K562 (cell line): ENCODE measurements around the gene ZNF488. TPM values are rescaled to one million over a fixed set of nuclear protein-coding genes. Genes with fewer than 3 reads are reported as not detected.
A peak's percentile ranks its signal among the peaks of the same experiment; 100 is the strongest.

ENCODE experiments used
- ARID1B ChIP-seq: fragments of 450-650 bp; IDR thresholded peaks from 2 replicates; pipeline ENCODE4 v1.6.1; 2016; ENCODE audit warnings: antibody characterized with exemption, mild to moderate bottlenecking, inconsistent platforms
- BHLHE40 ChIP-seq: IDR thresholded peaks from 2 replicates; pipeline ENCODE4 v1.6.1; 2011; ENCODE audit warnings: low read length, improper control_type of control experiment
- CBX1 ChIP-seq: sonication (generic); IDR thresholded peaks from 2 replicates; pipeline ENCODE4 v1.6.1; 2016; ENCODE audit warnings: antibody characterized with exemption, low read depth, mild to moderate bottlenecking
- CBX2 ChIP-seq: fragments of 200-600 bp; sonication (generic); IDR thresholded peaks from one replicate; pipeline ENCODE4 v1.6.1; 2012; ENCODE audit warnings: mild to moderate bottlenecking, low read length, inconsistent platforms; ENCODE audit not compliant: insufficient read depth, poor library complexity, severe bottlenecking
- ESRRA ChIP-seq: fragments of 450-650 bp; IDR thresholded peaks from 2 replicates; pipeline ENCODE4 v1.6.1; 2014; ENCODE audit warnings: low read depth, mild to moderate bottlenecking, moderate library complexity, borderline replicate concordance
- HEY1 ChIP-seq: fragments of 250-450 bp; sonication (Bioruptor Pico); IDR thresholded peaks from 2 replicates; pipeline ENCODE4 v1.5.0; 2020; ENCODE audit warnings: mild to moderate bottlenecking, moderate library complexity, borderline replicate concordance
- IFI16 ChIP-seq: fragments of 250-450 bp; sonication (Bioruptor Pico); IDR thresholded peaks from 2 replicates; pipeline ENCODE4 v2.1.2; 2022; ENCODE audit warnings: mild to moderate bottlenecking, inconsistent platforms
- KAT2B ChIP-seq: IDR thresholded peaks from one replicate; pipeline ENCODE4 v1.6.1; 2012; ENCODE audit warnings: low read depth, mild to moderate bottlenecking, control low read depth, inconsistent platforms, low read length, moderate library complexity
- MCM7 ChIP-seq, 2 experiments: fragments of 450-650 bp; IDR thresholded peaks; 2 replicates each; pipeline ENCODE4 v1.6.1; 2016 to 2018
- POU5F1 ChIP-seq: fragments of 150-350 bp; IDR thresholded peaks from 2 replicates; pipeline ENCODE4 v1.6.1; 2014; ENCODE audit warnings: borderline replicate concordance, low read length, low read depth, mild to moderate bottlenecking; ENCODE audit not compliant: partially characterized antibody
- RBM22 ChIP-seq: fragments of 200-400 bp; formaldehyde crosslinking; IDR thresholded peaks from 2 replicates; pipeline ENCODE4 v1.6.1; 2018; ENCODE audit warnings: low read length, low read depth; ENCODE audit not compliant: poor library complexity, severe bottlenecking
- TRIM24 ChIP-seq, 2 experiments: fragments of 450-650 bp; IDR thresholded peaks; 2 replicates each; pipeline ENCODE4 v1.6.1; 2016
- ZNF586 ChIP-seq: fragments of 450-650 bp; formaldehyde crosslinking; conservative IDR thresholded peaks from 2 replicates; pipeline ENCODE4 v1.4.0; 2020; ENCODE audit warnings: mild to moderate bottlenecking, moderate library complexity
- ZNF699 ChIP-seq: fragments of 250-450 bp; sonication (Bioruptor Pico); IDR thresholded peaks from 2 replicates; pipeline ENCODE4 v1.8.0; 2021; ENCODE audit warnings: mild to moderate bottlenecking, moderate library complexity; ENCODE audit not compliant: insufficient replicate concordance
- ZNF830 ChIP-seq: fragments of 250-450 bp; sonication (Bioruptor Pico); IDR thresholded peaks from 2 replicates; pipeline ENCODE4 v1.5.0; 2021; ENCODE audit warnings: mild to moderate bottlenecking
- polyA plus RNA-seq, 8 experiments: library from polyadenylated mRNA; depleted of rRNA in 4 of 8; stranded (reverse) in 5 of 8; unstranded in 3 of 8; fragments of >200 nt; fragmentation: Nextera tagmentation in 2 of 8; fragmentation: Illumina TruSeq in 1 of 8; extraction: Ambion mirVana in 2 of 8; extraction: Trizol in 1 of 8; gene quantifications; 2 replicates each; pipeline versions ENCODE4 v1.2.1 to v1.2.3, GENCODE V29; 2011 to 2014; ENCODE audit warnings: inconsistent platforms in 1 of 8, missing spikeins in 1 of 8
- total RNA-seq, 7 experiments: library from RNA; depleted of rRNA in 6 of 7; stranded (reverse); fragments of >200 nt in 6 of 7; fragmentation: Illumina TruSeq in 2 of 7; extraction: Trizol in 2 of 7; gene quantifications; 2 replicates each; pipeline versions ENCODE4 v1.2.1 to v1.2.3, GENCODE V29; 2011 to 2021; ENCODE audit warnings: low replicate concordance in 1 of 7
- TF ChIP-seq, protein P1 (sequence below): fragments of 250-450 bp; sonication (Bioruptor Pico); IDR thresholded peaks from 2 replicates; pipeline ENCODE4 v1.8.0; 2021; ENCODE audit warnings: mild to moderate bottlenecking, moderate library complexity
- TF ChIP-seq, protein P2 (sequence below), 2 experiments: IDR thresholded peaks in 1 of 2; conservative IDR thresholded peaks in 1 of 2; 2 replicates each; pipeline ENCODE4 v1.6.1; 2016; ENCODE audit warnings: low read depth in 2 of 2, mild to moderate bottlenecking in 1 of 2, missing compliant biosample characterization in 1 of 2, missing genetic modification characterization in 1 of 2, moderate library complexity in 1 of 2
- TF ChIP-seq, protein P3 (sequence below): sonication (generic); formaldehyde crosslinking; IDR thresholded peaks from 2 replicates; pipeline ENCODE4 v1.9.0; 2022; ENCODE audit warnings: mild to moderate bottlenecking, missing genetic modification reagents
- TF ChIP-seq, protein P4 (sequence below): fragments of 450-650 bp; IDR thresholded peaks from 2 replicates; pipeline ENCODE4 v1.6.1; 2014; ENCODE audit warnings: low read depth, mild to moderate bottlenecking, moderate library complexity, borderline replicate concordance

The ZNF488 gene
- total and polyA plus RNA-seq, 9 of the 15 experiments (the other 6 are each of a cell fraction or from before 2014, with no cell fraction given), result 0.03 to 0.09 (median 0.05) TPM; not detected in 3

GRCh38 chr10:47336387-47337134 lies 47.5 kb downstream of the ZNF488 start (continued):
- TF ChIP-seq, protein P1, sequence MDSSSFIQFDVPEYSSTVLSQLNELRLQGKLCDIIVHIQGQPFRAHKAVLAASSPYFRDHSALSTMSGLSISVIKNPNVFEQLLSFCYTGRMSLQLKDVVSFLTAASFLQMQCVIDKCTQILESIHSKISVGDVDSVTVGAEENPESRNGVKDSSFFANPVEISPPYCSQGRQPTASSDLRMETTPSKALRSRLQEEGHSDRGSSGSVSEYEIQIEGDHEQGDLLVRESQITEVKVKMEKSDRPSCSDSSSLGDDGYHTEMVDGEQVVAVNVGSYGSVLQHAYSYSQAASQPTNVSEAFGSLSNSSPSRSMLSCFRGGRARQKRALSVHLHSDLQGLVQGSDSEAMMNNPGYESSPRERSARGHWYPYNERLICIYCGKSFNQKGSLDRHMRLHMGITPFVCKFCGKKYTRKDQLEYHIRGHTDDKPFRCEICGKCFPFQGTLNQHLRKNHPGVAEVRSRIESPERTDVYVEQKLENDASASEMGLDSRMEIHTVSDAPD, result no peak
- TF ChIP-seq CBX1 (no peak), TRIM24 (IDR thresholded peaks at IDR 0.05) (peak in 1 of 2 experiments; percentile 78; a peak in 1 of 4 replicates), ARID1B (peak; percentile 87), KAT2B (no peak), ZNF830 (CRISPR knock-in tag) (no peak), RBM22 (no peak), POU5F1 (no peak), ZNF586 (no peak), IFI16 (no peak), HEY1 (CRISPR knock-in tag) (no peak), ZNF699 (CRISPR knock-in tag) (no peak), MCM7 (IDR thresholded peaks at IDR 0.05) (no peak), ESRRA (no peak), CBX2 (no peak), BHLHE40 (no peak)
- TF ChIP-seq, protein P2, sequence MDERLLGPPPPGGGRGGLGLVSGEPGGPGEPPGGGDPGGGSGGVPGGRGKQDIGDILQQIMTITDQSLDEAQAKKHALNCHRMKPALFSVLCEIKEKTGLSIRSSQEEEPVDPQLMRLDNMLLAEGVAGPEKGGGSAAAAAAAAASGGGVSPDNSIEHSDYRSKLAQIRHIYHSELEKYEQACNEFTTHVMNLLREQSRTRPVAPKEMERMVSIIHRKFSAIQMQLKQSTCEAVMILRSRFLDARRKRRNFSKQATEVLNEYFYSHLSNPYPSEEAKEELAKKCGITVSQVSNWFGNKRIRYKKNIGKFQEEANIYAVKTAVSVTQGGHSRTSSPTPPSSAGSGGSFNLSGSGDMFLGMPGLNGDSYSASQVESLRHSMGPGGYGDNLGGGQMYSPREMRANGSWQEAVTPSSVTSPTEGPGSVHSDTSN (CRISPR knock-in tag; IDR thresholded peaks at IDR 0.05; ENCODE audit: low read depth), result no peak
- TF ChIP-seq, protein P2 (tag; conservative IDR thresholded peaks at IDR 0.05; ENCODE audit: low read depth), result no peak; the same call in 1 of the 2 replicates
- TF ChIP-seq, protein P3, sequence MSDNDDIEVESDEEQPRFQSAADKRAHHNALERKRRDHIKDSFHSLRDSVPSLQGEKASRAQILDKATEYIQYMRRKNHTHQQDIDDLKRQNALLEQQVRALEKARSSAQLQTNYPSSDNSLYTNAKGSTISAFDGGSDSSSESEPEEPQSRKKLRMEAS (CRISPR knock-in tag), result no peak
- TF ChIP-seq, protein P4, sequence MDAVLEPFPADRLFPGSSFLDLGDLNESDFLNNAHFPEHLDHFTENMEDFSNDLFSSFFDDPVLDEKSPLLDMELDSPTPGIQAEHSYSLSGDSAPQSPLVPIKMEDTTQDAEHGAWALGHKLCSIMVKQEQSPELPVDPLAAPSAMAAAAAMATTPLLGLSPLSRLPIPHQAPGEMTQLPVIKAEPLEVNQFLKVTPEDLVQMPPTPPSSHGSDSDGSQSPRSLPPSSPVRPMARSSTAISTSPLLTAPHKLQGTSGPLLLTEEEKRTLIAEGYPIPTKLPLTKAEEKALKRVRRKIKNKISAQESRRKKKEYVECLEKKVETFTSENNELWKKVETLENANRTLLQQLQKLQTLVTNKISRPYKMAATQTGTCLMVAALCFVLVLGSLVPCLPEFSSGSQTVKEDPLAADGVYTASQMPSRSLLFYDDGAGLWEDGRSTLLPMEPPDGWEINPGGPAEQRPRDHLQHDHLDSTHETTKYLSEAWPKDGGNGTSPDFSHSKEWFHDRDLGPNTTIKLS, result no peak; the same call in 1 of the 2 replicates
